Measurements from ENCODE around the gene GRAMD1B. TPM values are rescaled to one million over a fixed set of nuclear protein-coding genes. Genes with fewer than 3 reads are reported as not detected.

GRAMD1B gene
- total RNA-seq, 1 experiment from 2014 or later, result 12.7 TPM

DNA sequence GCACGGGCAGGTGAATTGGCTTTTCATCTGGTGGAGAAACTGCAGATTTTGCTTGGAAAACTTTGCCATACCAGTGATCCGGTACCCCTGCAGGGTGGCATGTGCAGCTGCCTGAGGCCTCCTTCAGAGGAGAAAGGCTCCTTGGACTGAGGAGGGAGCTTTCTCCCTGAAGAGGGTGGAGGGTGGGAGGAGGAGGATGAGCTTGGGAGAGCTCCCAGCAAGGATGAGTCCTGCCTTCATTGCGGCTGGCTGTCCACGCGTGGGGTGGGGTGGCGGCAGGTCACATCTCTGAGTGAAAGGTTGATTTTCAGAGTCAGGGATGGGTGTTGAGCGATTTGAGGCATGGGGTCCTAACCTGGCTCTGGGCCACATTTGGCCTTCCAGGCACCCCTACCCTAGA lies 96.8 kb downstream of the GRAMD1B start:
- no peak for DNase-seq (ENCODE audit: low read depth, low spot score)
- Histone ChIP-seq H3K9me3 (ENCODE audit: control insufficient read depth in 1 of 2, insufficient read depth in 1 of 2, low read depth in 1 of 2, low read length in 2 of 2) (no peaks in the 10 kb centered on the region), H3K4me2 (ENCODE audit: low read length) (no peak overlapping the region), H3K9ac (ENCODE audit: low read length) (no peak overlapping the region), H3K27me3 (ENCODE audit: insufficient read depth, low read length) (no peaks in the 10 kb centered on the region), H2AFZ (ENCODE audit: low read depth, low read length, poor library complexity, severe bottlenecking) (no peak overlapping the region), H3K27ac (ENCODE audit: low read depth, low read length) (no peak overlapping the region), H3K79me2 (ENCODE audit: insufficient read depth, low read length) (no peaks in the 10 kb centered on the region), H4K20me1 (ENCODE audit: insufficient read depth) (no peaks in the 10 kb centered on the region), H3K9me2 (ENCODE audit: insufficient read depth) (no peaks in the 10 kb centered on the region), H3K4me3 (replicated peaks in 1 of 2; ENCODE audit: low read depth in 1 of 2, low read length in 2 of 2) (no peak overlapping the region), H3K36me3 (ENCODE audit: control insufficient read depth in 1 of 2, insufficient read depth in 2 of 2, low read length in 2 of 2) (no peaks in the 10 kb centered on the region), H3K4me1 (ENCODE audit: control insufficient read depth in 1 of 2, insufficient read depth in 2 of 2, low read length in 2 of 2) (peaks cover 0 to under 1% of the 10 kb centered on the region in 2 experiments; a peak in 1 of 4 replicates)
- BruUV-seq (replicated peaks), result no TSS peak
- ChIA-PET POLR2A (no interaction called here), RAD21 (ENCODE audit: low non-redundant PET in 1 of 2, low total read pairs in 2 of 2, uncharacterized antibody in 2 of 2, unreplicated experiment in 2 of 2) (no interaction called here), CTCF (interaction anchor here (1.4 kb wide), 1 partner anchor 54 kb away, joined by 3 read pairs; no protein-coding TSS in a partner anchor)
- intact Hi-C loops (cut with micrococcal nuclease), result no loop called here
- no peak for ATAC-seq
- TF ChIP-seq RAD21 (IDR thresholded peaks at IDR 0.05; ENCODE audit: low read depth), result no peak
- TF ChIP-seq, protein P1, sequence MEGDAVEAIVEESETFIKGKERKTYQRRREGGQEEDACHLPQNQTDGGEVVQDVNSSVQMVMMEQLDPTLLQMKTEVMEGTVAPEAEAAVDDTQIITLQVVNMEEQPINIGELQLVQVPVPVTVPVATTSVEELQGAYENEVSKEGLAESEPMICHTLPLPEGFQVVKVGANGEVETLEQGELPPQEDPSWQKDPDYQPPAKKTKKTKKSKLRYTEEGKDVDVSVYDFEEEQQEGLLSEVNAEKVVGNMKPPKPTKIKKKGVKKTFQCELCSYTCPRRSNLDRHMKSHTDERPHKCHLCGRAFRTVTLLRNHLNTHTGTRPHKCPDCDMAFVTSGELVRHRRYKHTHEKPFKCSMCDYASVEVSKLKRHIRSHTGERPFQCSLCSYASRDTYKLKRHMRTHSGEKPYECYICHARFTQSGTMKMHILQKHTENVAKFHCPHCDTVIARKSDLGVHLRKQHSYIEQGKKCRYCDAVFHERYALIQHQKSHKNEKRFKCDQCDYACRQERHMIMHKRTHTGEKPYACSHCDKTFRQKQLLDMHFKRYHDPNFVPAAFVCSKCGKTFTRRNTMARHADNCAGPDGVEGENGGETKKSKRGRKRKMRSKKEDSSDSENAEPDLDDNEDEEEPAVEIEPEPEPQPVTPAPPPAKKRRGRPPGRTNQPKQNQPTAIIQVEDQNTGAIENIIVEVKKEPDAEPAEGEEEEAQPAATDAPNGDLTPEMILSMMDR (IDR thresholded peaks at IDR 0.05 in 2 of 3, conservative IDR thresholded peaks at IDR 0.05 in 1 of 3; ENCODE audit: borderline replicate concordance in 1 of 3, insufficient read depth in 1 of 3, low read depth in 2 of 3, low read length in 2 of 3), result no peak

DNA sequence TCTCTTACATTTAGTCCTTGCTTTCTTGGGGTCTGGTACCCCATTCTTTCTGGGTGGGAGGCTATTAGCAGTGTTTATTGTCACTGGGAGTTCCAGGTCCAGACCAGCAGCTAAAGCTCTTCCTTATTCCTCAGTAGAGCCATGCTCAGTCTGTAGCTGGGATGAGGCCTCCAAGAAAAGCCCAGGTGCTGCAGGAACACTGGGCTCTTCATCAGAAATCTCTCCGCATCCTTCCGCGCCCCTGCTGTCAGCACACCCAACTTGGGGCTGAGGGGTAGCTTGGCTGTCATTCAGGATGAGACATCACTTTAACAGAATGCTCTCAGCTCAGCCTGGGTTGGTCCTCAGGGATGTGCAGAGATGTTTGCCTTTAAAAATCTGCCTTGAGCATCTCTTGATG lies 97.5 kb downstream of the GRAMD1B start:
- ChIA-PET RAD21 (ENCODE audit: low non-redundant PET in 1 of 2, low total read pairs in 2 of 2, uncharacterized antibody in 2 of 2, unreplicated experiment in 2 of 2) (no interaction called here), CTCF (no interaction called here), POLR2A (no interaction called here)
- H3K9me3 ChIP-seq (ENCODE audit: control insufficient read depth in 1 of 2, insufficient read depth in 1 of 2, low read depth in 1 of 2, low read length in 2 of 2), result no peaks in the 10 kb centered on the region
- intact Hi-C loops (cut with micrococcal nuclease), result no loop called here
- H3K27ac ChIP-seq (ENCODE audit: low read depth, low read length), result no peak overlapping the region
- H4K20me1 ChIP-seq (ENCODE audit: insufficient read depth), result no peaks in the 10 kb centered on the region
- no peak overlapping the region for H2AFZ ChIP-seq (ENCODE audit: low read depth, low read length, poor library complexity, severe bottlenecking)
- H3K79me2 ChIP-seq (ENCODE audit: insufficient read depth, low read length), result no peaks in the 10 kb centered on the region
- no peak overlapping the region for H3K9ac ChIP-seq (ENCODE audit: low read length)
- ATAC-seq, result no peak
- BruUV-seq (replicated peaks), result no TSS peak
- no peak for DNase-seq (ENCODE audit: low read depth, low spot score)
- no peaks in the 10 kb centered on the region for H3K9me2 ChIP-seq (ENCODE audit: insufficient read depth)
- H3K27me3 ChIP-seq (ENCODE audit: insufficient read depth, low read length), result no peaks in the 10 kb centered on the region
- peaks cover 0 to 5% of the 10 kb centered on the region in 2 experiments; a peak in 1 of 4 replicates for H3K4me1 ChIP-seq (ENCODE audit: control insufficient read depth in 1 of 2, insufficient read depth in 2 of 2, low read length in 2 of 2)
- H3K4me3 ChIP-seq (replicated peaks in 1 of 2; ENCODE audit: low read depth in 1 of 2, low read length in 2 of 2), result no peak overlapping the region
- H3K36me3 ChIP-seq (ENCODE audit: control insufficient read depth in 1 of 2, insufficient read depth in 2 of 2, low read length in 2 of 2), result no peaks in the 10 kb centered on the region
- no peak overlapping the region for H3K4me2 ChIP-seq (ENCODE audit: low read length)
- no peak for TF ChIP-seq CEBPB (IDR thresholded peaks at IDR 0.05; ENCODE audit: low read depth)
- TF ChIP-seq EGR1 (IDR thresholded peaks at IDR 0.05; ENCODE audit: low read depth), result no peak
- TF ChIP-seq, protein P2, sequence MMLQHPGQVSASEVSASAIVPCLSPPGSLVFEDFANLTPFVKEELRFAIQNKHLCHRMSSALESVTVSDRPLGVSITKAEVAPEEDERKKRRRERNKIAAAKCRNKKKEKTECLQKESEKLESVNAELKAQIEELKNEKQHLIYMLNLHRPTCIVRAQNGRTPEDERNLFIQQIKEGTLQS (IDR thresholded peaks at IDR 0.05), result no peak
- no peak for TF ChIP-seq EZH2phosphoT487 (IDR thresholded peaks at IDR 0.05; ENCODE audit: borderline replicate concordance)
- no peak for TF ChIP-seq RAD21 (IDR thresholded peaks at IDR 0.05; ENCODE audit: low read depth)
- TF ChIP-seq, protein P3, sequence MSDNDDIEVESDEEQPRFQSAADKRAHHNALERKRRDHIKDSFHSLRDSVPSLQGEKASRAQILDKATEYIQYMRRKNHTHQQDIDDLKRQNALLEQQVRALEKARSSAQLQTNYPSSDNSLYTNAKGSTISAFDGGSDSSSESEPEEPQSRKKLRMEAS (IDR thresholded peaks at IDR 0.05), result no peak
- no peak for TF ChIP-seq SRF (IDR thresholded peaks at IDR 0.05; ENCODE audit: low read depth)
- no peak for TF ChIP-seq YY1 (IDR thresholded peaks at IDR 0.05; ENCODE audit: extremely low read depth, insufficient replicate concordance, low read depth, low read length)
- no peak for TF ChIP-seq REST (IDR thresholded peaks at IDR 0.05; ENCODE audit: low read depth)
- no peak for TF ChIP-seq ELF1 (IDR thresholded peaks at IDR 0.05; ENCODE audit: borderline replicate concordance, low read depth)
- TF ChIP-seq TCF7L2 (IDR thresholded peaks at IDR 0.05; ENCODE audit: borderline replicate concordance, extremely low read depth, insufficient read depth, insufficient read length), result no peak
